K562 (cell line): ENCODE data around the gene CUX1. TPM values are rescaled to one million over a fixed set of nuclear protein-coding genes. Genes with fewer than 3 reads are reported as not detected.

ENCODE experiments used
- ATAC-seq: fragments of 200-7000 bp; cut with Tn5 transposase; 3 replicates; pipeline ENCODE4 v1.9.1; 2020; ENCODE audit warnings: moderate library complexity
- BruUV-seq: library from RNA; stranded (reverse); fragments of 400-500 nt; replicated peaks from 2 replicates; lab custom pipeline; 2021; lab: Mats Ljungman, UMichigan
- CTCF ChIA-PET: fragments of 300-600 bp; formaldehyde crosslinking; extraction: SDS; loops from one replicate; lab custom pipeline; 2021; ENCODE audit warnings: low intra/inter-chr PET ratio; lab: Yijun Ruan, JAX
- POLR2A ChIA-PET: fragments of 300-600, 350-650 bp; sonication (Branson Sonifier 250); formaldehyde crosslinking; extraction: SDS; loops from one replicate; lab custom pipeline; 2021; ENCODE audit warnings: antibody characterized with exemption, inconsistent platforms; lab: Yijun Ruan, JAX
- DNase-seq, 4 experiments: peaks; one replicate each; pipeline versions ENCODE4 v3.0.0 to v3.0.0-alpha.2; 2011 to 2018; ENCODE audit warnings: low spot score in 3 of 4, mixed read lengths in 3 of 4; ENCODE audit errors: extremely low read depth in 1 of 4
- FAIRE-seq: peaks from 2 replicates; lab custom pipeline; 2011; peaks lifted over from hg19 to GRCh38; lab: Jason Lieb, UNC
- H2AFZ ChIP-seq: 2 replicates; pipeline ENCODE4 v1.6.0; 2011; ENCODE audit warnings: low read depth, low read length, control low read depth, inconsistent platforms
- H3K27ac ChIP-seq: fragments of 200-600 bp; 3 replicates; pipeline ENCODE4 v1.8.0; 2011; ENCODE audit warnings: low read depth, mild to moderate bottlenecking, control low read depth, inconsistent platforms, low read length, moderate library complexity, mixed read lengths; ENCODE audit errors: extremely low read depth
- H3K27me3 ChIP-seq, 2 experiments: fragments of 300-600 bp in 1 of 2; 2 replicates in 1 of 2; 3 replicates in 1 of 2; pipeline versions ENCODE4 v1.6.0 to v1.8.0; 2011; ENCODE audit warnings: inconsistent platforms in 2 of 2, low read length in 2 of 2, mild to moderate bottlenecking in 1 of 2, mixed read lengths in 1 of 2, moderate library complexity in 1 of 2; ENCODE audit not compliant: control insufficient read depth in 2 of 2, insufficient read depth in 2 of 2
- H3K36me3 ChIP-seq: fragments of 300-600 bp; 3 replicates; pipeline ENCODE4 v1.8.0; 2011; ENCODE audit warnings: mild to moderate bottlenecking, low read length, inconsistent platforms; ENCODE audit not compliant: control insufficient read depth, insufficient read depth
- H3K4me1 ChIP-seq, 2 experiments: fragments of 200-600 bp in 1 of 2; replicated peaks in 1 of 2; 2 replicates in 1 of 2; 3 replicates in 1 of 2; pipeline versions ENCODE4 v1.5.1 to v1.8.0; 2011; ENCODE audit warnings: inconsistent platforms in 2 of 2, low read length in 2 of 2, mild to moderate bottlenecking in 1 of 2, mixed read lengths in 1 of 2, moderate library complexity in 1 of 2; ENCODE audit not compliant: control insufficient read depth in 2 of 2, insufficient read depth in 2 of 2
- H3K4me2 ChIP-seq: 2 replicates; pipeline ENCODE4 v1.6.1; 2011; ENCODE audit warnings: low read length, control low read depth, inconsistent platforms, mixed read lengths; ENCODE audit not compliant: insufficient read depth
- H3K4me3 ChIP-seq: fragments of 200-600 bp; sonication (generic), shearing (Covaris generic); 2 replicates; pipeline ENCODE4 v1.5.1; 2016; ENCODE audit warnings: control low read depth, inconsistent platforms
- H3K79me2 ChIP-seq: fragments of 200-600 bp; 3 replicates; pipeline ENCODE4 v1.8.0; 2011; ENCODE audit warnings: low read length, inconsistent platforms; ENCODE audit not compliant: control insufficient read depth, insufficient read depth
- H3K9ac ChIP-seq, 2 experiments: 2 replicates each; pipeline versions ENCODE4 v1.6.0 to v1.6.1; 2011; ENCODE audit warnings: low read depth in 2 of 2, low read length in 2 of 2, control low read depth in 1 of 2, inconsistent platforms in 1 of 2, mild to moderate bottlenecking in 1 of 2, mixed read lengths in 1 of 2; ENCODE audit not compliant: insufficient read depth in 1 of 2
- H3K9me1 ChIP-seq: one replicate; pipeline ENCODE4 v1.6.0; 2011; ENCODE audit warnings: inconsistent platforms, mild to moderate bottlenecking, low read length, moderate library complexity; ENCODE audit not compliant: control insufficient read depth, insufficient read depth
- H3K9me3 ChIP-seq: replicated peaks from 2 replicates; pipeline ENCODE4 v1.5.1; 2011; ENCODE audit warnings: low read depth, low read length, inconsistent platforms; ENCODE audit not compliant: control insufficient read depth, insufficient read depth
- H4K20me1 ChIP-seq: replicated peaks from 2 replicates; pipeline ENCODE4 v1.6.1; 2011; ENCODE audit warnings: low read length, inconsistent platforms, mixed read lengths; ENCODE audit not compliant: control insufficient read depth, insufficient read depth
- C11orf30 ChIP-seq: fragments of 450-650 bp; IDR thresholded peaks from 2 replicates; pipeline ENCODE4 v1.6.1; 2016; ENCODE audit warnings: low read depth, mild to moderate bottlenecking
- COPS2 ChIP-seq: fragments of 450-650 bp; conservative IDR thresholded peaks from 2 replicates; pipeline ENCODE4 v1.6.1; 2016; ENCODE audit warnings: mild to moderate bottlenecking, moderate library complexity
- HNRNPK ChIP-seq: fragments of 200-400 bp; formaldehyde crosslinking; IDR thresholded peaks from one replicate; pipeline ENCODE4 v1.6.1; 2018; ENCODE audit warnings: mild to moderate bottlenecking, low read depth, low read length; ENCODE audit not compliant: poor library complexity, severe bottlenecking
- KDM1A ChIP-seq, 2 experiments: fragments of 450-650 bp; IDR thresholded peaks; 2 replicates each; pipeline ENCODE4 v1.6.1; 2016; ENCODE audit warnings: mild to moderate bottlenecking in 2 of 2
- NFXL1 ChIP-seq: fragments of 450-650 bp; formaldehyde crosslinking; IDR thresholded peaks from 2 replicates; pipeline ENCODE4 v1.4.0; 2021; ENCODE audit warnings: mild to moderate bottlenecking
- NRF1 ChIP-seq, 2 experiments: fragments of 450-650 bp; IDR thresholded peaks in 1 of 2; conservative IDR thresholded peaks in 1 of 2; 2 replicates each; pipeline ENCODE4 v1.6.1; 2014; ENCODE audit warnings: mild to moderate bottlenecking in 2 of 2
- SETDB1 ChIP-seq: IDR thresholded peaks from one replicate; pipeline ENCODE4 v1.6.1; 2012; ENCODE audit warnings: low read length, control low read depth, inconsistent platforms
- SMARCA5 ChIP-seq: fragments of 450-650 bp; IDR thresholded peaks from 2 replicates; pipeline ENCODE4 v1.6.1; 2016
- TCF7 ChIP-seq: sonication (generic); IDR thresholded peaks from 2 replicates; pipeline ENCODE4 v1.6.1; 2016; ENCODE audit warnings: antibody characterized with exemption, borderline replicate concordance
- ZKSCAN1 ChIP-seq: fragments of 150-350 bp; IDR thresholded peaks from 2 replicates; pipeline ENCODE4 v1.6.1; 2016; ENCODE audit warnings: low read depth, low read length
- ZNF274 ChIP-seq: IDR thresholded peaks from 2 replicates; pipeline ENCODE4 v1.6.1; 2011; ENCODE audit warnings: low read depth, mild to moderate bottlenecking, low read length, moderate library complexity, borderline replicate concordance
- ZNF398 ChIP-seq: fragments of 250-450 bp; sonication (Bioruptor Pico); IDR thresholded peaks from 2 replicates; pipeline ENCODE4 v1.8.0; 2021; ENCODE audit warnings: moderate library complexity, mild to moderate bottlenecking, inconsistent platforms
- ZNF444 ChIP-seq: fragments of 250-450 bp; sonication (Bioruptor Pico); IDR thresholded peaks from 2 replicates; pipeline ENCODE4 v1.4.0; 2020; ENCODE audit warnings: mild to moderate bottlenecking, moderate library complexity
- WGBS: fragments of 100-300 bp; shearing (Covaris generic); methylation state at CpG from one replicate; pipeline ENCODE4 v1.1.6; 2016; ENCODE audit warnings: low coverage, mixed read lengths; ENCODE audit not compliant: insufficient coverage; ENCODE audit errors: missing lambda C conversion rate; 5-methylcytosine and 5-hydroxymethylcytosine counted together
- in situ Hi-C: fragments of 300-500 bp; cut with MboI; formaldehyde crosslinking; loops from 4 replicates; pipeline ENCODE4 v1.15.0; 2018; ENCODE audit warnings: inconsistent platforms, mixed read lengths
- intact Hi-C: fragments of 100-400 bp; cut with micrococcal nuclease; formaldehyde crosslinking; loops from 2 replicates; pipeline ENCODE4 v1.14.2; 2022
- polyA plus RNA-seq, 8 experiments: library from polyadenylated mRNA; depleted of rRNA in 4 of 8; stranded (reverse) in 5 of 8; unstranded in 3 of 8; fragments of >200 nt; fragmentation: Nextera tagmentation in 2 of 8; fragmentation: Illumina TruSeq in 1 of 8; extraction: Ambion mirVana in 2 of 8; extraction: Trizol in 1 of 8; gene quantifications; 2 replicates each; pipeline versions ENCODE4 v1.2.1 to v1.2.3, GENCODE V29; 2011 to 2014; ENCODE audit warnings: inconsistent platforms in 1 of 8, missing spikeins in 1 of 8
- total RNA-seq, 7 experiments: library from RNA; depleted of rRNA in 6 of 7; stranded (reverse); fragments of >200 nt in 6 of 7; fragmentation: Illumina TruSeq in 2 of 7; extraction: Trizol in 2 of 7; gene quantifications; 2 replicates each; pipeline versions ENCODE4 v1.2.1 to v1.2.3, GENCODE V29; 2011 to 2021; ENCODE audit warnings: low replicate concordance in 1 of 7
- TF ChIP-seq, protein P1 (sequence below), 2 experiments: IDR thresholded peaks; 2 replicates each; pipeline ENCODE4 v1.6.1; 2011; ENCODE audit warnings: borderline replicate concordance in 1 of 2, control low read depth in 1 of 2, low read depth in 1 of 2, low read length in 1 of 2, mild to moderate bottlenecking in 1 of 2, mixed read lengths in 1 of 2, moderate library complexity in 1 of 2; ENCODE audit not compliant: insufficient read depth in 1 of 2, insufficient read length in 1 of 2, poor library complexity in 1 of 2, severe bottlenecking in 1 of 2; ENCODE audit errors: extremely low read depth in 1 of 2

CUX1 gene
- total and polyA plus RNA-seq, 9 of the 15 experiments (the other 6 are each of a cell fraction or from before 2014, with no cell fraction given), result 3.6 to 55.3 (median 25.2) TPM

GRCh38 chr7:102248081-102248455 lies 430.6 kb downstream of the CUX1 start:
- peaks cover 16 to 17% of the 10 kb centered on the region in 2 experiments for H3K4me1 ChIP-seq
- no peaks in the 10 kb centered on the region for H3K79me2 ChIP-seq
- 99% methylated on average over 7 of the region's 14 CpGs for WGBS
- no peaks in the 10 kb centered on the region for H3K27me3 ChIP-seq
- H3K4me2 ChIP-seq, result no peak overlapping the region
- no peak for ATAC-seq
- TF ChIP-seq NRF1 (conservative IDR thresholded peaks at IDR 0.05 in 1 of 2, IDR thresholded peaks at IDR 0.05 in 1 of 2), result no peak
- TF ChIP-seq ZKSCAN1, result no peak
- no peak for TF ChIP-seq ZNF274
- TF ChIP-seq NFXL1 (CRISPR knock-in tag), result no peak
- TF ChIP-seq SMARCA5, result no peak
- TF ChIP-seq ZNF398, result no peak
- no peak for TF ChIP-seq ZNF444 (CRISPR knock-in tag)
- no peak for TF ChIP-seq KDM1A (IDR thresholded peaks at IDR 0.05)
- TF ChIP-seq SETDB1, result no peak
- no peak for TF ChIP-seq C11orf30
- no peak for TF ChIP-seq COPS2
- TF ChIP-seq, protein P1, sequence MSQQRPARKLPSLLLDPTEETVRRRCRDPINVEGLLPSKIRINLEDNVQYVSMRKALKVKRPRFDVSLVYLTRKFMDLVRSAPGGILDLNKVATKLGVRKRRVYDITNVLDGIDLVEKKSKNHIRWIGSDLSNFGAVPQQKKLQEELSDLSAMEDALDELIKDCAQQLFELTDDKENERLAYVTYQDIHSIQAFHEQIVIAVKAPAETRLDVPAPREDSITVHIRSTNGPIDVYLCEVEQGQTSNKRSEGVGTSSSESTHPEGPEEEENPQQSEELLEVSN (IDR thresholded peaks at IDR 0.05; ENCODE audit: borderline replicate concordance in 1 of 2, extremely low read depth in 1 of 2, insufficient read depth in 1 of 2, insufficient read length in 1 of 2, low read depth in 1 of 2, low read length in 1 of 2, poor library complexity in 1 of 2, severe bottlenecking in 1 of 2), result no peak
- TF ChIP-seq TCF7, result no peak
- TF ChIP-seq HNRNPK, result no peak
- TF ChIP-seq, all 486 proteins: peak for 0
- ChIA-PET POLR2A (interaction anchor here (0.7 kb wide), 1 partner anchor 443 kb away, joined by 3 read pairs; no protein-coding TSS in a partner anchor), CTCF (no interaction called here)
- FAIRE-seq (no peak), DNase-seq (no peak)
- H3K27ac ChIP-seq, result no peak overlapping the region
- H3K36me3 ChIP-seq, result peaks cover 19% of the 10 kb centered on the region; the same call in 2 of the 3 replicates
- intact Hi-C loops, result no loop called here
- BruUV-seq, result no TSS peak
- H3K9me3 ChIP-seq, result no peaks in the 10 kb centered on the region
- H3K4me3 ChIP-seq, result no peak overlapping the region
- peaks cover 5% of the 10 kb centered on the region; the same call in 1 of the 2 replicates for H4K20me1 ChIP-seq
- in situ Hi-C loops, result no loop called here
- H2AFZ ChIP-seq, result no peak overlapping the region
- no peaks in the 10 kb centered on the region for H3K9me1 ChIP-seq
- no peak overlapping the region for H3K9ac ChIP-seq
